ENCODE data around the gene ASIC4. TPM values are rescaled to one million over a fixed set of nuclear protein-coding genes. Genes with fewer than 3 reads are reported as not detected.

The ASIC4 gene
- total and polyA plus RNA-seq, 2 of the 13 experiments (the other 11 are each of a cell fraction or from before 2014, with no cell fraction given), result 0.03 TPM; not detected in 1

GRCh38 chr2:219545295-219545942 is 31.1 kb downstream of the ASIC4 start (continued):
- no peak for TF ChIP-seq AHDC1 (CRISPR knock-in tag; IDR thresholded peaks at IDR 0.05; ENCODE audit: borderline replicate concordance)
- TF ChIP-seq, protein P1, sequence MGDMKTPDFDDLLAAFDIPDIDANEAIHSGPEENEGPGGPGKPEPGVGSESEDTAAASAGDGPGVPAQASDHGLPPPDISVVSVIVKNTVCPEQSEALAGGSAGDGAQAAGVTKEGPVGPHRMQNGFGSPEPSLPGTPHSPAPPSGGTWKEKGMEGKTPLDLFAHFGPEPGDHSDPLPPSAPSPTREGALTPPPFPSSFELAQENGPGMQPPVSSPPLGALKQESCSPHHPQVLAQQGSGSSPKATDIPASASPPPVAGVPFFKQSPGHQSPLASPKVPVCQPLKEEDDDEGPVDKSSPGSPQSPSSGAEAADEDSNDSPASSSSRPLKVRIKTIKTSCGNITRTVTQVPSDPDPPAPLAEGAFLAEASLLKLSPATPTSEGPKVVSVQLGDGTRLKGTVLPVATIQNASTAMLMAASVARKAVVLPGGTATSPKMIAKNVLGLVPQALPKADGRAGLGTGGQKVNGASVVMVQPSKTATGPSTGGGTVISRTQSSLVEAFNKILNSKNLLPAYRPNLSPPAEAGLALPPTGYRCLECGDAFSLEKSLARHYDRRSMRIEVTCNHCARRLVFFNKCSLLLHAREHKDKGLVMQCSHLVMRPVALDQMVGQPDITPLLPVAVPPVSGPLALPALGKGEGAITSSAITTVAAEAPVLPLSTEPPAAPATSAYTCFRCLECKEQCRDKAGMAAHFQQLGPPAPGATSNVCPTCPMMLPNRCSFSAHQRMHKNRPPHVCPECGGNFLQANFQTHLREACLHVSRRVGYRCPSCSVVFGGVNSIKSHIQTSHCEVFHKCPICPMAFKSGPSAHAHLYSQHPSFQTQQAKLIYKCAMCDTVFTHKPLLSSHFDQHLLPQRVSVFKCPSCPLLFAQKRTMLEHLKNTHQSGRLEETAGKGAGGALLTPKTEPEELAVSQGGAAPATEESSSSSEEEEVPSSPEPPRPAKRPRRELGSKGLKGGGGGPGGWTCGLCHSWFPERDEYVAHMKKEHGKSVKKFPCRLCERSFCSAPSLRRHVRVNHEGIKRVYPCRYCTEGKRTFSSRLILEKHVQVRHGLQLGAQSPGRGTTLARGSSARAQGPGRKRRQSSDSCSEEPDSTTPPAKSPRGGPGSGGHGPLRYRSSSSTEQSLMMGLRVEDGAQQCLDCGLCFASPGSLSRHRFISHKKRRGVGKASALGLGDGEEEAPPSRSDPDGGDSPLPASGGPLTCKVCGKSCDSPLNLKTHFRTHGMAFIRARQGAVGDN (CRISPR knock-in tag; IDR thresholded peaks at IDR 0.05), result peak; percentile 55
- TF ChIP-seq YY1 (IDR thresholded peaks at IDR 0.05; ENCODE audit: insufficient read depth, insufficient replicate concordance, low read depth, low read length), result peak; percentile 5
- TF ChIP-seq ARNT (IDR thresholded peaks at IDR 0.05), result no peak
- TF ChIP-seq, protein P2, sequence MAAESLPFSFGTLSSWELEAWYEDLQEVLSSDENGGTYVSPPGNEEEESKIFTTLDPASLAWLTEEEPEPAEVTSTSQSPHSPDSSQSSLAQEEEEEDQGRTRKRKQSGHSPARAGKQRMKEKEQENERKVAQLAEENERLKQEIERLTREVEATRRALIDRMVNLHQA (CRISPR knock-in tag; IDR thresholded peaks at IDR 0.05), result no peak
- no peak for TF ChIP-seq RORA (CRISPR knock-in tag; IDR thresholded peaks at IDR 0.05)
- no peak for TF ChIP-seq ZNF350 (CRISPR knock-in tag; IDR thresholded peaks at IDR 0.05; ENCODE audit: borderline replicate concordance, low read depth)
- TF ChIP-seq ZSCAN21 (CRISPR knock-in tag; IDR thresholded peaks at IDR 0.05; ENCODE audit: borderline replicate concordance), result no peak
- TF ChIP-seq, protein P3, sequence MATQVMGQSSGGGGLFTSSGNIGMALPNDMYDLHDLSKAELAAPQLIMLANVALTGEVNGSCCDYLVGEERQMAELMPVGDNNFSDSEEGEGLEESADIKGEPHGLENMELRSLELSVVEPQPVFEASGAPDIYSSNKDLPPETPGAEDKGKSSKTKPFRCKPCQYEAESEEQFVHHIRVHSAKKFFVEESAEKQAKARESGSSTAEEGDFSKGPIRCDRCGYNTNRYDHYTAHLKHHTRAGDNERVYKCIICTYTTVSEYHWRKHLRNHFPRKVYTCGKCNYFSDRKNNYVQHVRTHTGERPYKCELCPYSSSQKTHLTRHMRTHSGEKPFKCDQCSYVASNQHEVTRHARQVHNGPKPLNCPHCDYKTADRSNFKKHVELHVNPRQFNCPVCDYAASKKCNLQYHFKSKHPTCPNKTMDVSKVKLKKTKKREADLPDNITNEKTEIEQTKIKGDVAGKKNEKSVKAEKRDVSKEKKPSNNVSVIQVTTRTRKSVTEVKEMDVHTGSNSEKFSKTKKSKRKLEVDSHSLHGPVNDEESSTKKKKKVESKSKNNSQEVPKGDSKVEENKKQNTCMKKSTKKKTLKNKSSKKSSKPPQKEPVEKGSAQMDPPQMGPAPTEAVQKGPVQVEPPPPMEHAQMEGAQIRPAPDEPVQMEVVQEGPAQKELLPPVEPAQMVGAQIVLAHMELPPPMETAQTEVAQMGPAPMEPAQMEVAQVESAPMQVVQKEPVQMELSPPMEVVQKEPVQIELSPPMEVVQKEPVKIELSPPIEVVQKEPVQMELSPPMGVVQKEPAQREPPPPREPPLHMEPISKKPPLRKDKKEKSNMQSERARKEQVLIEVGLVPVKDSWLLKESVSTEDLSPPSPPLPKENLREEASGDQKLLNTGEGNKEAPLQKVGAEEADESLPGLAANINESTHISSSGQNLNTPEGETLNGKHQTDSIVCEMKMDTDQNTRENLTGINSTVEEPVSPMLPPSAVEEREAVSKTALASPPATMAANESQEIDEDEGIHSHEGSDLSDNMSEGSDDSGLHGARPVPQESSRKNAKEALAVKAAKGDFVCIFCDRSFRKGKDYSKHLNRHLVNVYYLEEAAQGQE (IDR thresholded peaks at IDR 0.05; ENCODE audit: borderline replicate concordance in 1 of 2, low read depth in 1 of 2, low read length in 2 of 2), result no peak
- TF ChIP-seq, protein P4, sequence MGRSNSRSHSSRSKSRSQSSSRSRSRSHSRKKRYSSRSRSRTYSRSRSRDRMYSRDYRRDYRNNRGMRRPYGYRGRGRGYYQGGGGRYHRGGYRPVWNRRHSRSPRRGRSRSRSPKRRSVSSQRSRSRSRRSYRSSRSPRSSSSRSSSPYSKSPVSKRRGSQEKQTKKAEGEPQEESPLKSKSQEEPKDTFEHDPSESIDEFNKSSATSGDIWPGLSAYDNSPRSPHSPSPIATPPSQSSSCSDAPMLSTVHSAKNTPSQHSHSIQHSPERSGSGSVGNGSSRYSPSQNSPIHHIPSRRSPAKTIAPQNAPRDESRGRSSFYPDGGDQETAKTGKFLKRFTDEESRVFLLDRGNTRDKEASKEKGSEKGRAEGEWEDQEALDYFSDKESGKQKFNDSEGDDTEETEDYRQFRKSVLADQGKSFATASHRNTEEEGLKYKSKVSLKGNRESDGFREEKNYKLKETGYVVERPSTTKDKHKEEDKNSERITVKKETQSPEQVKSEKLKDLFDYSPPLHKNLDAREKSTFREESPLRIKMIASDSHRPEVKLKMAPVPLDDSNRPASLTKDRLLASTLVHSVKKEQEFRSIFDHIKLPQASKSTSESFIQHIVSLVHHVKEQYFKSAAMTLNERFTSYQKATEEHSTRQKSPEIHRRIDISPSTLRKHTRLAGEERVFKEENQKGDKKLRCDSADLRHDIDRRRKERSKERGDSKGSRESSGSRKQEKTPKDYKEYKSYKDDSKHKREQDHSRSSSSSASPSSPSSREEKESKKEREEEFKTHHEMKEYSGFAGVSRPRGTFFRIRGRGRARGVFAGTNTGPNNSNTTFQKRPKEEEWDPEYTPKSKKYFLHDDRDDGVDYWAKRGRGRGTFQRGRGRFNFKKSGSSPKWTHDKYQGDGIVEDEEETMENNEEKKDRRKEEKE (IDR thresholded peaks at IDR 0.05), result no peak
- no peak for TF ChIP-seq ZNF44 (CRISPR knock-in tag; IDR thresholded peaks at IDR 0.05)

Data from HepG2 (cell line).